Embryonic facial prominence (tissue), 1 donor: ENCODE measurements around the gene R3HDM2.
"Not testable (repeated sequence)": the region's sequence is repeated elsewhere in the genome, so short reads cannot be mapped to it uniquely, and the experiment has no call there.

ENCODE experiments used
- DNase-seq: peaks from one replicate; pipeline ENCODE4 v3.0.0-alpha.2; 2016; ENCODE audit errors: extremely low spot score

R3HDM2 gene

GRCh38 chr12:57452937-57453509 lies 22.2 kb upstream of the R3HDM2 start:
- DNase-seq: no peak

- DNase-seq: no peak
These were observed 21.5 kb upstream of the R3HDM2 start for GRCh38 chr12:57452181-57452936.

- DNase-seq: no peak
These were observed 20.5 kb upstream of the R3HDM2 start for GRCh38 chr12:57451233-57451778.

GRCh38 chr12:57450057-57450456 lies 19.2 kb upstream of the R3HDM2 start:
- DNase-seq: no peak

GRCh38 chr12:57449375-57449774 lies 18.5 kb upstream of the R3HDM2 start:
- DNase-seq: no peak

GRCh38 chr12:57448669-57449068 lies 17.8 kb upstream of the R3HDM2 start:
- DNase-seq: no peak

GRCh38 chr12:57446292-57446960 lies 15.6 kb upstream of the R3HDM2 start:
- no peak for DNase-seq

- no peak for DNase-seq
These were observed 13.9 kb upstream of the R3HDM2 start for GRCh38 chr12:57444744-57445143.

GRCh38 chr12:57444337-57444736 lies 13.5 kb upstream of the R3HDM2 start:
- not testable (repeated sequence) for DNase-seq

GRCh38 chr12:57441846-57442427 lies 11.1 kb upstream of the R3HDM2 start:
- DNase-seq: no peak

GRCh38 chr12:57441393-57441792 lies 10.6 kb upstream of the R3HDM2 start:
- DNase-seq: not testable (repeated sequence)

- DNase-seq: no peak
These were observed 9.0 kb upstream of the R3HDM2 start for GRCh38 chr12:57439762-57440266.

GRCh38 chr12:57438400-57438799 lies 7.6 kb upstream of the R3HDM2 start:
- DNase-seq: no peak

- no peak for DNase-seq
These were observed 4.5 kb upstream of the R3HDM2 start for GRCh38 chr12:57435293-57435692.

GRCh38 chr12:57434517-57435223 lies 3.8 kb upstream of the R3HDM2 start, which contains the start of gene INHBC:
INHBC (plus strand) TSS chr12:57434784; CDS start chr12:57434887, 103 bp downstream.
- no peak for DNase-seq

GRCh38 chr12:57433370-57433769 lies 2.5 kb upstream of the R3HDM2 start:
- DNase-seq: no peak

GRCh38 chr12:57431654-57432188 lies 878 bp upstream of the R3HDM2 start:
- DNase-seq: no peak

- DNase-seq: no peak
These were observed 522 bp downstream of the R3HDM2 start for GRCh38 chr12:57430112-57430930.

GRCh38 chr12:57429473-57430111 lies 1.3 kb downstream of the R3HDM2 start:
- no peak for DNase-seq

GRCh38 chr12:57428965-57429364 lies 1.9 kb downstream of the R3HDM2 start:
- no peak for DNase-seq
